MCF 10A (cell line): ENCODE results near the gene ACOT7. TPM values are rescaled to one million over a fixed set of nuclear protein-coding genes. Genes with fewer than 3 reads are reported as not detected.
A peak's percentile ranks its signal among the peaks of the same experiment; 100 is the strongest.

Experiments
- BruUV-seq: library from RNA; stranded (reverse); fragments of 400-500 nt; replicated peaks from 2 replicates; lab custom pipeline; 2021; lab: Mats Ljungman, UMichigan
- CTCF ChIA-PET: fragments of 300-600 bp; sonication (Branson Sonifier 250); formaldehyde crosslinking; extraction: SDS; loops from one replicate; lab custom pipeline; 2021; ENCODE audit warnings: antibody characterized with exemption, inconsistent platforms; lab: Yijun Ruan, JAX
- POLR2A ChIA-PET: fragments of 300-600, 350-650 bp; sonication (Branson Sonifier 250); formaldehyde crosslinking; extraction: SDS; loops from one replicate; lab custom pipeline; 2020; ENCODE audit warnings: antibody characterized with exemption, inconsistent platforms; lab: Yijun Ruan, JAX
- DNase-seq: peaks from one replicate; pipeline ENCODE4 v3.0.0-alpha.2; 2018; ENCODE audit not compliant: unreplicated experiment
- H3K27ac Mint-ChIP-seq: one replicate; pipeline ENCODE4 v1.8.0; 2022; ENCODE audit warnings: mild to moderate bottlenecking, low read depth, mixed read lengths; ENCODE audit not compliant: unreplicated experiment
- H3K27me3 Mint-ChIP-seq: one replicate; pipeline ENCODE4 v1.8.0; 2022; ENCODE audit warnings: mixed read lengths; ENCODE audit not compliant: insufficient read depth, unreplicated experiment
- H3K36me3 Mint-ChIP-seq: one replicate; pipeline ENCODE4 v1.8.0; 2022; ENCODE audit warnings: mild to moderate bottlenecking, moderate library complexity, mixed read lengths; ENCODE audit not compliant: insufficient read depth, unreplicated experiment
- H3K4me1 Mint-ChIP-seq: one replicate; pipeline ENCODE4 v1.8.0; 2022; ENCODE audit warnings: mixed read lengths; ENCODE audit not compliant: insufficient read depth, unreplicated experiment
- H3K4me3 Mint-ChIP-seq: one replicate; pipeline ENCODE4 v1.8.0; 2022; ENCODE audit warnings: mild to moderate bottlenecking, moderate library complexity, mixed read lengths; ENCODE audit not compliant: unreplicated experiment
- H3K9me3 Mint-ChIP-seq: one replicate; pipeline ENCODE4 v1.8.0; 2022; ENCODE audit warnings: mixed read lengths; ENCODE audit not compliant: unreplicated experiment
- intact Hi-C: fragments of 100-400 bp; cut with micrococcal nuclease; formaldehyde crosslinking; loops from 2 replicates; pipeline ENCODE4 v1.14.1; 2022
- total RNA-seq: library from RNA; stranded (reverse); gene quantifications from 2 replicates; pipeline ENCODE4 v1.2.3, GENCODE V29; 2022
- TF ChIP-seq, protein P1 (sequence below): fragments of 200-600 bp; IDR thresholded peaks from one replicate; pipeline ENCODE4 v1.8.0; 2022; ENCODE audit warnings: antibody characterized with exemption, mild to moderate bottlenecking; ENCODE audit not compliant: unreplicated experiment

ACOT7 gene
- total RNA-seq, 1 experiment from 2014 or later, result 117 TPM

DNA sequence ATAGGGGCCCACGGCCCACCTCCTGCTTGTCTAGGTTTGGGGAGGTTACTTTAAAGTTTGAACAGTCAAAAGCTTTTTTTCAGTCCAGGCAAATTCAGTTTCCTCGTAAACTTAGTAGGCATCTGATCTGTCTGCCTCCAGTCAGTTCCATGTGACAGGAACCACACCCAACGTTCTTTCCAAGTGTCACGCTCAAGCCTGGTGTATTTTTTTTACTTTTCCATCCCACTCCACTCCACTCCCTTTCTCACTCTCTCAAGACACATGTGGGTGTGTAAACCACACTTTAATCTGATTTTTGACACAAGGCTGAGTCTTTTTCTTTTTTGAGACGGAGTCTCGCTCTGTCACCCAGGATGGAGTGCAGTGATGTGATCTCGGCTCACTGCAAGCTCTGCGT, 72.4 kb downstream of the ACOT7 start:
- Mint-ChIP-seq H3K4me1 (peaks cover 12% of the 10 kb centered on the region), H3K9me3 (no peaks in the 10 kb centered on the region), H3K27me3 (no peaks in the 10 kb centered on the region), H3K27ac (no peak overlapping the region), H3K4me3 (no peak overlapping the region), H3K36me3 (peaks cover 67% of the 10 kb centered on the region)
- BruUV-seq, result no TSS peak
- intact Hi-C loops, result no loop called here
- POLR2A ChIA-PET, result interaction anchor here (1.7 kb wide), 1 partner anchor 18 kb away, joined by 3 read pairs; no protein-coding TSS in a partner anchor
- TF ChIP-seq, protein P1, sequence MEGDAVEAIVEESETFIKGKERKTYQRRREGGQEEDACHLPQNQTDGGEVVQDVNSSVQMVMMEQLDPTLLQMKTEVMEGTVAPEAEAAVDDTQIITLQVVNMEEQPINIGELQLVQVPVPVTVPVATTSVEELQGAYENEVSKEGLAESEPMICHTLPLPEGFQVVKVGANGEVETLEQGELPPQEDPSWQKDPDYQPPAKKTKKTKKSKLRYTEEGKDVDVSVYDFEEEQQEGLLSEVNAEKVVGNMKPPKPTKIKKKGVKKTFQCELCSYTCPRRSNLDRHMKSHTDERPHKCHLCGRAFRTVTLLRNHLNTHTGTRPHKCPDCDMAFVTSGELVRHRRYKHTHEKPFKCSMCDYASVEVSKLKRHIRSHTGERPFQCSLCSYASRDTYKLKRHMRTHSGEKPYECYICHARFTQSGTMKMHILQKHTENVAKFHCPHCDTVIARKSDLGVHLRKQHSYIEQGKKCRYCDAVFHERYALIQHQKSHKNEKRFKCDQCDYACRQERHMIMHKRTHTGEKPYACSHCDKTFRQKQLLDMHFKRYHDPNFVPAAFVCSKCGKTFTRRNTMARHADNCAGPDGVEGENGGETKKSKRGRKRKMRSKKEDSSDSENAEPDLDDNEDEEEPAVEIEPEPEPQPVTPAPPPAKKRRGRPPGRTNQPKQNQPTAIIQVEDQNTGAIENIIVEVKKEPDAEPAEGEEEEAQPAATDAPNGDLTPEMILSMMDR, result no peak
- DNase-seq, result no peak
- CTCF ChIA-PET, result interaction anchor here (1.1 kb wide), 1 partner anchor 73 kb away, joined by 3 read pairs; no protein-coding TSS in a partner anchor

DNA sequence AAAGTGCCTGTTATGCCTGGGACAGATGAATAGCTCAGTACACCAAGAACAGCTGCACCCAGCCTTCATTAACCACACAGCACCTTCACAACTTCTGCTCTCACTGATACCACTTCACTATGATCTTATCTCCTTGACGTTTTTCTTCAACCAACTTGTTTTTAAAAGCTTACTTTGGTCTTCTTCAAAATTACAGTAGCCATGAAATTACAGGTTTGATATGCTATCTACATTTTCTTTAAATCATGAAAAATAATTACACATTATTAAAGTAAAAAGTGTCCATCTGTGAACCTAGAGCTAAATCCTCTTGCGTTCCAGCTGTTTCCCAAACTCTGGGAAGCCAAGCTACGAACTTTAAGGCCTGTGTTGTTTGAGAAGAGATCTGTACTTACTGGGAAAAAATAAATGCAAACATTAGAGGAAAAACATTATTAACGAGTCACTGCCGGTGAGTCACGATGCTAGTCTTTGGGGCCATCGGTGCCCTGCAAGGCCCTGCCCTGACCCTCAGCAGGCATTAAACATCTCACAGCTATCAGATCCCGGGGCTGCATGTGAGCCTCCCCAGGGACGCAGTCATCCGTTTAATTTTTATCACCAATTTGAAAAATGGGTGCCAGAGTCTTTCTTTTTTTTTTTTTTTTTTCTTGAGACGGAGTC, 76.3 kb downstream of the ACOT7 start:
- intact Hi-C loops, result no loop called here
- Mint-ChIP-seq H3K36me3 (peaks cover 61% of the 10 kb centered on the region), H3K27ac (peak overlapping the region; percentile 71), H3K27me3 (no peaks in the 10 kb centered on the region), H3K9me3 (no peaks in the 10 kb centered on the region), H3K4me1 (peaks cover 6% of the 10 kb centered on the region), H3K4me3 (no peak overlapping the region)
- ChIA-PET POLR2A (no interaction called here), CTCF (interaction anchor here (0.6 to 1.6 kb wide), 5 partner anchors 26 to 88 kb away, joined by 3 to 6 read pairs (median 3); no protein-coding TSS in a partner anchor)
- no TSS peak for BruUV-seq
- TF ChIP-seq, protein P1, result no peak
- DNase-seq, result no peak

DNA sequence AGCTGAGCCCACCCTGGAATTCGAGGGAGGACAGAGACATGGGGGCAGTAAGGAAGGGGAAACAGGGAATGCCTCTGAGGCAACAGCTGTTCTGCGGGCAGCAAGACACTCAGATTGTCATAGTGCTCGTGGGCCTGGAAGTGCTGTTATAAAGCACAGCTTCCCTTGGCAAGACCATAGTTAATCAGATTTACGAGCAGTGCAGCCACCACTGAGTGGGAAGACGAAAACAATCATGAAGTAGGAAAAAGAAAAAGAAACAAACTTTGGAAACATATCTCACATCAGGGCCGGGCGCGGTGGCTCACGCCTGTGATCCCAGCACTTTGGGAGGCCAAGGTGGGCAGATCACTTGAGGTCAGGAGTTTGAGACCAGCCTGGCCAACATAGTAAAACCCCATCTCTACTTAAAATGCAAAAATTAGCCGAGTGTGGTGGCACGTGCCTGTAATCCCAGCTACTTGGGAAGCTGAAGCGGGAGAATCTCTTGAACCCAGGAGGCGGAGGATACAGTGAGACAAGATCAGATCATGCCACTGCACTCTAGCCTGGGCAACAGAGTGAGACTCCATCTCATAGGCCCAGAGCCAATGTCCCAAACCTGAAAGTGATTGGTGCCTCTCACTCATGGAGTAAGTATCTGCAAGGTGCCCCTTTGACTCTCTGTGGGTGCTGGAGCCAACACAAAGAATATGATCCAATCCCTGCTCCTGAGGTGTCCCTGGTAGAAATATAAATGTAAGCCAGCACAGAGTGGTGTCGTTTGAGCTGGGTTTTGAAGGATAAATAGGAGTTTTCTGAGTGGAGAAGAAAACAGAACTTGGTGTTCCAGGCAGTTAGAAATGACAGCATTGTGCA, 77.1 kb downstream of the ACOT7 start:
- ChIA-PET POLR2A (no interaction called here), CTCF (interaction anchor here (0.6 to 1.6 kb wide), 4 partner anchors 27 to 70 kb away, joined by 3 to 6 read pairs (median 3); no protein-coding TSS in a partner anchor)
- peaks cover 6% of the 10 kb centered on the region for H3K4me1 Mint-ChIP-seq
- no peak overlapping the region for H3K4me3 Mint-ChIP-seq
- DNase-seq, result no peak
- intact Hi-C loops, result no loop called here
- no peak overlapping the region for H3K27ac Mint-ChIP-seq
- H3K9me3 Mint-ChIP-seq, result no peaks in the 10 kb centered on the region
- no TSS peak for BruUV-seq
- H3K27me3 Mint-ChIP-seq, result no peaks in the 10 kb centered on the region
- peaks cover 60% of the 10 kb centered on the region for H3K36me3 Mint-ChIP-seq
- TF ChIP-seq, protein P1, result no peak

DNA sequence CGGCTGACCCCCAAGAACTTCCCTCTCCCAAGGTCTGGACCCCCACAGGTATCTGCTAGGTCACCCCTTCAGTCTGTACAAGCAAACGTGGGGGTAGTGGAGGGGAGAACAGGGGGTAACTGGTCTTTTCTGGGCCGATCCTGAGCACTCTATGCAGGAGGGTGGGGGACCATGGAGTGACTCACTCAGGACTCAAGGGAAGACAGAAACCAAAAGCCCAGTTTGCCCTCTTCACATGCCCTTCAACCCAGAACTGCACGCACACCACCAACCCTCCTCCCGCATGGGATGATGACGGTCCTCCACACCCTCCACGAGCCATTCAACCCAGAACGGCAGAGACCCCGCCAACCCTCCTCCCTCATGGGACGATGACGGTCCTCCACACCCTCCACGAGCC, 79.1 kb downstream of the ACOT7 start:
- POLR2A ChIA-PET, result no interaction called here

More for the DNA sequence above, 79.1 kb downstream of the ACOT7 start:
- intact Hi-C loops, result no loop called here
- Mint-ChIP-seq H3K4me3 (no peak overlapping the region), H3K4me1 (peaks cover 6% of the 10 kb centered on the region), H3K27me3 (no peaks in the 10 kb centered on the region), H3K27ac (no peak overlapping the region), H3K9me3 (no peaks in the 10 kb centered on the region), H3K36me3 (peaks cover 56% of the 10 kb centered on the region)
- CTCF ChIA-PET, result interaction anchor here (0.6 kb wide), 1 partner anchor 17 kb away, joined by 3 read pairs; no protein-coding TSS in a partner anchor
- BruUV-seq, result no TSS peak
- no peak for DNase-seq
- TF ChIP-seq, protein P1, result no peak
